Measurements from ENCODE around the gene ASXL3.
A peak's percentile ranks its signal among the peaks of the same experiment; 100 is the strongest.

Gene ASXL3

DNA sequence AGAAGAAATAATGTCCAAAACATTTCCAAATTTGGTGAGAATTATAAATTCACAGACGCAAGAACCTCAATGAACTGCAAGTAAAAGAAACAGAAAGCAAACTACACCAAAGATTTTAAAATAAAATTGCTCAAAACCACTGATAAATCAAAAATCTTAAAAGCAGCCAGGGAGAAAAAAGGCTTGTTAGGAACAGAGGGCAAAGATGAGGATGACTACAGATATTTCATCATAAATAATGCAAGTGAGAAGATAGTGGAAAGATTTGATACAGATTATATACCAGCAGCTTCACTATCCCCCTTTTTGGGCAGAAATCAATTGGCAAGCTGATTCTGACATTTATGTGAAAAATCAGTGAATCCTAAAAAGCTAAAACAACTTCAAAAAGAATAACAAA is 10.3 kb upstream of the ASXL3 start:
- no peaks in the 10 kb centered on the region for H3K27me3 ChIP-seq (ENCODE audit: control insufficient read depth in 1 of 2, insufficient read depth in 2 of 2, low read length in 2 of 2)
- H3K9me3 ChIP-seq (ENCODE audit: control insufficient read depth in 2 of 2, low read length in 2 of 2) = no peaks in the 10 kb centered on the region
- no peak overlapping the region for H3K9ac ChIP-seq (ENCODE audit: low read length in 2 of 2)
- H3K4me3 ChIP-seq (ENCODE audit: low read length in 2 of 2) = no peak overlapping the region
- H3K27ac ChIP-seq (ENCODE audit: low read length) = no peak overlapping the region
- H3K4me1 ChIP-seq (ENCODE audit: control insufficient read depth, insufficient read depth, low read length) = no peaks in the 10 kb centered on the region
- H3K36me3 ChIP-seq (ENCODE audit: control insufficient read depth in 2 of 2, insufficient read depth in 2 of 2, low read length in 2 of 2) = no peaks in the 10 kb centered on the region

DNA sequence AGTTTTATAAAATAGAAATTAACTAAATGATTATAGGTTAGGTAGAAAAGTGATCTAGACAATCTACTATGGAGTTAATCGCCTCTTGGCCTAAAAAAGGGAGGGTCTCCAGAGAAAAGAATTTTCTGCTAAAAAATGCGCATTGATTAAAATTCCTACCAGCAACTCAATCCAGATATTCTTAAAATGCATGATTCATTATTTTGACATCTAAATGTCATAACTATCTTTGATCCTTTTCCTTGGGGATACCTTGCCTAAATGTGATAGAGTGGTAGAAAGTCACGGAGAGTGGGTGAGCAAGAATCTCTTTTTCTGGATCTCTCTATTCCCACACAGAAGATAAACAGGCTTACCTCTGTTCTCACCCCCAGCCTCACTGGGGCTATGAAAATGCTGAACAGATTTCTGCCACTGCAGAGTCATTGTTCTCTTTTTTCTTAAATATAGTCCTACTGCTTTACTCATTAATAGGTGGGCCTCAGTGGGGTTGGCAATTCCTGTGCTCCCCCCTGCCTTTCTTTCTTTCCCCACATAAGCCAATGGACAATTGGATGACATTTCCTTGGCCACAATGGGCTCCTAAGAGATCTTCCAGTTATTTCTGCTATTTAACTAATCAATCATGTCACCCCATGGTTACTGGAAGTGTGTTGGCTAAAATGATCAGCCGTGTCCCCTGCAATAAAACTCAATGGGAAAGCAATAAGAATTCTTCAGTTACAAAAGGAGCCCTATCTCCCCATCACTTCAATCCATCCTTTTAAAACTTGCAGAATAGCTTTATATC is 5.8 kb upstream of the ASXL3 start:
- Histone ChIP-seq H3K27ac (ENCODE audit: low read length) (no peak overlapping the region), H3K27me3 (ENCODE audit: control insufficient read depth in 1 of 2, insufficient read depth in 2 of 2, low read length in 2 of 2) (no peaks in the 10 kb centered on the region), H3K4me3 (ENCODE audit: low read length in 2 of 2) (no peak overlapping the region), H3K9me3 (ENCODE audit: control insufficient read depth in 2 of 2, low read length in 2 of 2) (no peaks in the 10 kb centered on the region), H3K4me1 (ENCODE audit: control insufficient read depth, insufficient read depth, low read length) (no peaks in the 10 kb centered on the region), H3K9ac (ENCODE audit: low read length in 2 of 2) (no peak overlapping the region), H3K36me3 (ENCODE audit: control insufficient read depth in 2 of 2, insufficient read depth in 2 of 2, low read length in 2 of 2) (no peaks in the 10 kb centered on the region)

- H3K27me3 ChIP-seq (ENCODE audit: control insufficient read depth in 1 of 2, insufficient read depth in 2 of 2, low read length in 2 of 2) = peaks cover 0 to 6% of the 10 kb centered on the region in 2 donors
- H3K9me3 ChIP-seq (ENCODE audit: control insufficient read depth in 2 of 2, low read length in 2 of 2) = no peaks in the 10 kb centered on the region
- H3K36me3 ChIP-seq (ENCODE audit: control insufficient read depth in 2 of 2, insufficient read depth in 2 of 2, low read length in 2 of 2) = no peaks in the 10 kb centered on the region
- no peak overlapping the region for H3K27ac ChIP-seq (ENCODE audit: low read length)
- H3K4me1 ChIP-seq (ENCODE audit: control insufficient read depth, insufficient read depth, low read length) = peaks cover 3% of the 10 kb centered on the region
- no peak overlapping the region for H3K9ac ChIP-seq (ENCODE audit: low read length in 2 of 2)
- no peak overlapping the region for H3K4me3 ChIP-seq (ENCODE audit: low read length in 2 of 2)
Observed at GRCh38 chr18:33573193-33573592, 4.8 kb upstream of the ASXL3 start.

DNA sequence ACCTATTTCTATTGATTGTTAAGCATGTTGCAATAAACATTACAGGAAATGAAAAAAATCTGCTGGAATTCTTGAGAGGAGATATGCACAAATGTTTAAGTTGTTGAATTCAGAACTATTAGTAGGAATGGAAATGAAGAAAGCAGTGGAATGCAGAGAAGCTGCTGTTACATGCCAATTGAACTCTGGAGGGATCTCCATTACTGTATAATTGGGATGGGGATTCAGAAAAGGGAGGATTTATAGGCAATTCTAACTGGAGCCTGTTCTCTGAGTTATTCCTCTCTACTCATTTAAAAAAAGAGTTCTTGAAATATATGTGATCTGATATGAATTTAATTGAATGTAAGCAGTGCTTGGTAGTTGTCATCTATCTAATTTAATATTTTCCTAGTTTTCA is 2.6 kb upstream of the ASXL3 start:
- Histone ChIP-seq H3K27ac (ENCODE audit: low read length) (no peak overlapping the region), H3K4me3 (ENCODE audit: low read length in 2 of 2) (no peak overlapping the region)

GRCh38 chr18:33576999-33577646 is 896 bp upstream of the ASXL3 start:
- Histone ChIP-seq H3K27me3 (ENCODE audit: control insufficient read depth in 1 of 2, insufficient read depth in 2 of 2, low read length in 2 of 2) (peaks cover 0 to 6% of the 10 kb centered on the region in 2 donors), H3K4me1 (ENCODE audit: control insufficient read depth, insufficient read depth, low read length) (peaks cover 6% of the 10 kb centered on the region), H3K9me3 (ENCODE audit: control insufficient read depth in 2 of 2, low read length in 2 of 2) (no peaks in the 10 kb centered on the region), H3K36me3 (ENCODE audit: control insufficient read depth in 2 of 2, insufficient read depth in 2 of 2, low read length in 2 of 2) (no peaks in the 10 kb centered on the region), H3K9ac (ENCODE audit: low read length in 2 of 2) (peak overlapping the region; percentile 84 to 87), H3K4me3 (ENCODE audit: low read length in 2 of 2) (peak overlapping the region; percentile 89 to 93), H3K27ac (ENCODE audit: low read length) (peak overlapping the region; percentile 94)

More for the DNA sequence above, 2.6 kb upstream of the ASXL3 start:
- Histone ChIP-seq H3K9me3 (ENCODE audit: control insufficient read depth in 2 of 2, low read length in 2 of 2) (no peaks in the 10 kb centered on the region), H3K36me3 (ENCODE audit: control insufficient read depth in 2 of 2, insufficient read depth in 2 of 2, low read length in 2 of 2) (no peaks in the 10 kb centered on the region), H3K27me3 (ENCODE audit: control insufficient read depth in 1 of 2, insufficient read depth in 2 of 2, low read length in 2 of 2) (peaks cover 0 to 6% of the 10 kb centered on the region in 2 donors), H3K4me1 (ENCODE audit: control insufficient read depth, insufficient read depth, low read length) (peaks cover 6% of the 10 kb centered on the region), H3K9ac (ENCODE audit: low read length in 2 of 2) (no peak overlapping the region)

DNA sequence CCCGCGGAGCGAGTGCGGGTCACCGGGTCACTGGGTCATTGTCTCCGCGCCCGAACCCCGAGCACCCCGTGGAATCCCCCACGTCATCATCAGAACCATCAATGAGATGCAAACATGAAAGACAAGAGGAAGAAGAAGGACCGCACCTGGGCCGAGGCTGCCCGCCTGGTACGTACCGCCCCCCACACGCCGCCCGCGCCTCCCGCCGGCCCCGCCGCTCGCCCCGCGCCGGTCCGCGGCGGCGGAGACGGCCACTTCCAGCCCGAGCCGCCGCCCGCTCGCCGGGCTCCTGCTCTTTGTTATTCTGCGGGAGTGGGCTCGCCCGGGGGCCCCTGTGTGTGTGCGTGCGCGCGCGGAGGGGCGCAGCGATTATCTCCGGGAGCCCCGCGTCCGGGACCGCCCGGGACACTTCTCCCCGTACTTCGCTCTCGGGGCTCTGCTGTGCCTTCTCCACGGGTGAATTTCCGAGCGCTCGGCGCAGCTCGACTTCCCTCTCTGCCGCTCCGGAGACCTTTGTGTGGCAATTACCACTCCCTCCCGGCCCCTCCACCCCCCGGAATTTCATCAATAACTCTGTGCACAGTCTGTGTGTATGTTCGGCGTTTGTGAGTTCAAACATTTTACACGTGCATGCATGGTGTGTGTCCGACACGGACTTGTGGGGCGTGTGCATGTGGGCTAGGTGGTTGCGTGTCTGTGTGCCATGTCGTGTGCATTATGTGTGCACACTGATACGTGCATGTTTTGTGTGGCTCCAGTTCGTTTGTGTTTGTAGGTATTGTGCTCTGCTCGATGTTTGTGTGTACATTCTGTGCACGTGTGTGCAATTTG is 714 bp downstream of the ASXL3 start:
- peaks cover 6% of the 10 kb centered on the region for H3K4me1 ChIP-seq (ENCODE audit: control insufficient read depth, insufficient read depth, low read length)
- H3K4me3 ChIP-seq (ENCODE audit: low read length in 2 of 2) = peak overlapping the region; percentile 87 to 98
- H3K36me3 ChIP-seq (ENCODE audit: control insufficient read depth in 2 of 2, insufficient read depth in 2 of 2, low read length in 2 of 2) = no peaks in the 10 kb centered on the region
- H3K27ac ChIP-seq (ENCODE audit: low read length) = peak overlapping the region; percentile 66
- H3K9ac ChIP-seq (ENCODE audit: low read length in 2 of 2) = peak overlapping the region; percentile 55 to 63
- H3K9me3 ChIP-seq (ENCODE audit: control insufficient read depth in 2 of 2, low read length in 2 of 2) = no peaks in the 10 kb centered on the region
- peaks cover 0 to 6% of the 10 kb centered on the region in 2 donors for H3K27me3 ChIP-seq (ENCODE audit: control insufficient read depth in 1 of 2, insufficient read depth in 2 of 2, low read length in 2 of 2)

- Histone ChIP-seq H3K9me3 (ENCODE audit: control insufficient read depth in 2 of 2, low read length in 2 of 2) (no peaks in the 10 kb centered on the region), H3K4me1 (ENCODE audit: control insufficient read depth, insufficient read depth, low read length) (peaks cover 8% of the 10 kb centered on the region), H3K36me3 (ENCODE audit: control insufficient read depth in 2 of 2, insufficient read depth in 2 of 2, low read length in 2 of 2) (no peaks in the 10 kb centered on the region), H3K27me3 (ENCODE audit: control insufficient read depth in 1 of 2, insufficient read depth in 2 of 2, low read length in 2 of 2) (peaks cover 0 to 6% of the 10 kb centered on the region in 2 donors), H3K9ac (ENCODE audit: low read length in 2 of 2) (peak overlapping the region; percentile 55 to 63), H3K4me3 (ENCODE audit: low read length in 2 of 2) (peak overlapping the region; percentile 87 to 98), H3K27ac (ENCODE audit: low read length) (peak overlapping the region; percentile 66)
Observed at GRCh38 chr18:33579349-33580215, 1.6 kb downstream of the ASXL3 start.

GRCh38 chr18:33580546-33580945 is 2.5 kb downstream of the ASXL3 start:
- no peaks in the 10 kb centered on the region for H3K9me3 ChIP-seq (ENCODE audit: control insufficient read depth in 2 of 2, low read length in 2 of 2)
- no peak overlapping the region for H3K9ac ChIP-seq (ENCODE audit: low read length in 2 of 2)
- no peaks in the 10 kb centered on the region for H3K36me3 ChIP-seq (ENCODE audit: control insufficient read depth in 2 of 2, insufficient read depth in 2 of 2, low read length in 2 of 2)
- peaks cover 0 to 6% of the 10 kb centered on the region in 2 donors for H3K27me3 ChIP-seq (ENCODE audit: control insufficient read depth in 1 of 2, insufficient read depth in 2 of 2, low read length in 2 of 2)
- H3K4me1 ChIP-seq (ENCODE audit: control insufficient read depth, insufficient read depth, low read length) = peaks cover 11% of the 10 kb centered on the region
- H3K4me3 ChIP-seq (ENCODE audit: low read length in 2 of 2) = peak overlapping the region in 1 of 2 donors; percentile 87
- H3K27ac ChIP-seq (ENCODE audit: low read length) = no peak overlapping the region

DNA sequence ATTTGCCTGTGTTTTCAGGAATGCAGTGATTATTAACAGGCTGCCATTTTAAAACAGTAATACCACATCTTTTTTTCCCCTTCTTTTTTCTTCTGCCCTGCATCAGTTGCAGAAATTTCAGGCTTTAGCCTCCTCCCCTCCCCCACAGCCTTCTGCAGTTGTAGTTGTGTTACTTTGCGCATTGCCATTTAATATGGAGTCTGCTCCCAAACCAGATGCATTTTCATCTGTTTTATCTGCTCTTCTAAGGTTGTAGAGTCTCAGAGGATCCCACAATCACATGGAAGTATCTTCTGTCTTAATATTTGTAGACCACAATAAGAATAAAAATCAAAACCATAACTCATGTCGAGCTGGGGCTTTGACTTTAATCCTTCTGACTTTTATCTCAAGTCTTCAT is 3.8 kb downstream of the ASXL3 start:
- H3K27ac ChIP-seq (ENCODE audit: low read length) = no peak overlapping the region
- peaks cover 0 to 6% of the 10 kb centered on the region in 2 donors for H3K27me3 ChIP-seq (ENCODE audit: control insufficient read depth in 1 of 2, insufficient read depth in 2 of 2, low read length in 2 of 2)
- peak overlapping the region in 1 of 2 donors; percentile 1 for H3K4me3 ChIP-seq (ENCODE audit: low read length in 2 of 2)

DNA sequence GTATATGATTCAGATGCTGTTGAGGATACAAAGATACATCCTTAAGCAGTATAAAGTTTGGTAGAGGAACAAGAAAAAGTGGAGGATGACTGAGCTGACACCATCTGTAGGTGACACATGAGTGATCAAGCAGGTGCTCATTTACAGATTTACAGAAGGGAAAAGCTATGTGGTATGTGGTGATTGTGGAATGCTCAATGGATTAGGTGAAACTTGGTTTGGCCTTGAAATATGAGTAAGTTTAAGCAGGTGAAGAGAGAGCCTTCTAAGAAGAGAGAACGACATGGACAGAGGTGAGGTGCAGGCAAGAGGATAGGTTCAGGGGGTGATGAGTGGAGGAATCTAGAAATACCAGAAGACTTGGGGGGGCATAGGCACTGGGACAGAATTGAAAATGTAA is 5.9 kb downstream of the ASXL3 start:
- H3K9me3 ChIP-seq (ENCODE audit: control insufficient read depth in 2 of 2, low read length in 2 of 2) = no peaks in the 10 kb centered on the region
- no peak overlapping the region for H3K9ac ChIP-seq (ENCODE audit: low read length in 2 of 2)
- no peaks in the 10 kb centered on the region for H3K36me3 ChIP-seq (ENCODE audit: control insufficient read depth in 2 of 2, insufficient read depth in 2 of 2, low read length in 2 of 2)
- H3K4me1 ChIP-seq (ENCODE audit: control insufficient read depth, insufficient read depth, low read length) = peaks cover 7% of the 10 kb centered on the region
- H3K27ac ChIP-seq (ENCODE audit: low read length) = no peak overlapping the region
- no peaks in the 10 kb centered on the region for H3K27me3 ChIP-seq (ENCODE audit: control insufficient read depth in 1 of 2, insufficient read depth in 2 of 2, low read length in 2 of 2)
- H3K4me3 ChIP-seq (ENCODE audit: low read length in 2 of 2) = no peak overlapping the region

More for the DNA sequence above, 3.8 kb downstream of the ASXL3 start:
- peaks cover 11% of the 10 kb centered on the region for H3K4me1 ChIP-seq (ENCODE audit: control insufficient read depth, insufficient read depth, low read length)
- no peak overlapping the region for H3K9ac ChIP-seq (ENCODE audit: low read length in 2 of 2)
- H3K36me3 ChIP-seq (ENCODE audit: control insufficient read depth in 2 of 2, insufficient read depth in 2 of 2, low read length in 2 of 2) = no peaks in the 10 kb centered on the region
- no peaks in the 10 kb centered on the region for H3K9me3 ChIP-seq (ENCODE audit: control insufficient read depth in 2 of 2, low read length in 2 of 2)
